Stomach (tissue), 4 donors: Measurements from ENCODE around the gene EXOSC1.

Experiments used
- CTCF ChIP-seq, 7 experiments: fragments of 450-650 bp in 4 of 7; fragments of 200-600 bp in 3 of 7; sonication (generic) in 3 of 7; IDR thresholded peaks; one replicate each; pipeline ENCODE4 v1.5.1; 2016 to 2019; ENCODE audit warnings: antibody characterized with exemption in 7 of 7, control low read depth in 2 of 7, mild to moderate bottlenecking in 1 of 7
- EP300 ChIP-seq: sonication (generic); formaldehyde crosslinking; IDR thresholded peaks from one replicate; pipeline ENCODE4 v1.6.1; 2017; ENCODE audit warnings: antibody characterized with exemption
- POLR2A ChIP-seq, 4 donors: fragments of 450-650 bp; IDR thresholded peaks; one replicate each; pipeline ENCODE4 v1.6.1; 2016; ENCODE audit warnings: antibody characterized with exemption in 4 of 4, control low read depth in 2 of 4, mild to moderate bottlenecking in 1 of 4, moderate library complexity in 1 of 4
- POLR2AphosphoS5 ChIP-seq, 3 donors: sonication (generic); formaldehyde crosslinking; IDR thresholded peaks; one replicate each; pipeline ENCODE4 v1.6.1; 2016; ENCODE audit warnings: antibody characterized with exemption in 3 of 3

GRCh38 chr10:97399843-97400545 is 45.8 kb downstream of the EXOSC1 start:
- TF ChIP-seq CTCF (IDR thresholded peaks at IDR 0.05) (no peak), POLR2A (IDR thresholded peaks at IDR 0.05) (no peak), POLR2AphosphoS5 (IDR thresholded peaks at IDR 0.05) (no peak), EP300 (no peak)
